ENCODE results near the gene SNCB.

DNA sequence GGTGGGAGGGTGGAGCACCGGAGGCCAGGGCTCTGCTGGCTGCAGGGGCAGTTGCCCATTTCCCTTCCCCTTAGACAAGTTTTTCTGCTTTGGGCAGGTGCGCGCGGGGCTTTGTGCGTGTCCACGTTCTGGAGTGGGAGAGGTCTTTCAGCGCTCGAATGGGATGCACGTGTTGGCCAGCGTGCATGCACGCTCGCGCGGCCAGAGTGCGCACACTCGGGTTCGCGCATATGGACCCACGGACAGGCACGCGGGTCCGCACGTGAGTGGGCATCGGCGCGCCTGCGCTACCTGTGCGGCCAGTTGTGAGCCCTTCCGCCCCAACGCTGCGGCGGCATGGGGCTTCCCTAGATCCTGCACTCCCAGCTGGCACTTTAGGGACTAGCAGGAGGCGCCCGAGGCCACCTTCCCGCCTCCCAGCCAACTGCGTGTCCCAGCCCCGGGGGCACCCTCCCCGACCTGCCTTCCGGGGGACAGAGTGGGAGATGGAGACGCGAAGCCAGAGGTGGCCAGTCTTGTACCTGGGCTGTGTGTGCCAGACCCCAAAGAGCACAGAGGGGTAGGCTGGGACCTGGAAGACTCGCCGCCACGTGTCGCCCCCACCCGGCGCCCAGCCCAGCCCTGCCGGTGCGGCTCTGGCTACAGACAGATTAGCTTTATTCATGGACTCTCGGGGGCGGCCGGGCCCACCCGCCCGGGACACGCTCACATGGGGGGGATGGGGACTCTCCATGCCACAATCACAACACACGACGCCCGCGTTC, 10.6 kb downstream of the SNCB start:
- TF ChIP-seq CTCF (IDR thresholded peaks at IDR 0.05) = no peak
- TF ChIP-seq POLR2A (IDR thresholded peaks at IDR 0.05) = no peak
